Endothelial cell of umbilical vein (primary cell): Measurements from ENCODE around the gene LHX3. TPM values are rescaled to one million over a fixed set of nuclear protein-coding genes. Genes with fewer than 3 reads are reported as not detected.

Experiments
- BruUV-seq: library from RNA; stranded (reverse); fragments of 400-500 nt; replicated peaks from 2 replicates; lab custom pipeline; 2021; lab: Mats Ljungman, UMichigan
- CTCF ChIA-PET: fragments of 300-600, 350-600 bp; sonication (Branson Sonifier 250); formaldehyde crosslinking; loops from one replicate; lab custom pipeline; 2021; ENCODE audit warnings: antibody characterized with exemption, inconsistent platforms; lab: Charles Lee
- POLR2A ChIA-PET: fragments of 300-600, 350-600 bp; sonication (Branson Sonifier 250); formaldehyde crosslinking; loops from one replicate; lab custom pipeline; 2021; ENCODE audit warnings: antibody characterized with exemption, inconsistent platforms; lab: Charles Lee
- DNase-seq: peaks from one replicate; pipeline ENCODE4 v3.0.0-alpha.2; 2011; ENCODE audit warnings: low read depth, low spot score
- FAIRE-seq: peaks from 2 replicates; lab custom pipeline; 2011; peaks lifted over from hg19 to GRCh38; lab: Jason Lieb, UNC
- H2AFZ ChIP-seq: 2 replicates; pipeline ENCODE4 v1.6.0; 2012; ENCODE audit warnings: low read depth, low read length, control low read depth, inconsistent platforms
- H3K27ac ChIP-seq: 2 replicates; pipeline ENCODE4 v1.5.1; 2011; ENCODE audit warnings: low read depth, mild to moderate bottlenecking, control low read depth, low read length, moderate library complexity; ENCODE audit not compliant: insufficient read depth
- H3K27me3 ChIP-seq, 2 experiments: 2 replicates each; pipeline versions ENCODE4 v1.6.0 to v1.6.1; 2011; ENCODE audit warnings: low read length in 2 of 2, mixed read lengths in 1 of 2; ENCODE audit not compliant: control insufficient read depth in 2 of 2, insufficient read depth in 2 of 2
- H3K36me3 ChIP-seq, 2 experiments: 2 replicates in 1 of 2; 3 replicates in 1 of 2; pipeline ENCODE4 v1.5.1; 2011; ENCODE audit warnings: low read length in 2 of 2, mild to moderate bottlenecking in 1 of 2, moderate library complexity in 1 of 2; ENCODE audit not compliant: control insufficient read depth in 2 of 2, insufficient read depth in 2 of 2; ENCODE audit errors: extremely low read depth in 1 of 2
- H3K4me1 ChIP-seq: 3 replicates; pipeline ENCODE4 v1.5.1; 2011; ENCODE audit warnings: mild to moderate bottlenecking, low read length; ENCODE audit not compliant: control insufficient read depth, insufficient read depth; ENCODE audit errors: extremely low read depth
- H3K4me2 ChIP-seq: 2 replicates; pipeline ENCODE4 v1.6.1; 2011; ENCODE audit warnings: low read length, control low read depth, mixed read lengths; ENCODE audit not compliant: insufficient read depth
- H3K4me3 ChIP-seq, 3 experiments: fragments of 200-600 bp in 1 of 3; sonication (generic), shearing (Covaris generic) in 1 of 3; replicated peaks in 1 of 3; 2 replicates each; pipeline ENCODE4 v1.5.1; 2011 to 2016; ENCODE audit warnings: control low read depth in 3 of 3, low read length in 3 of 3, mild to moderate bottlenecking in 2 of 3, inconsistent platforms in 1 of 3, low read depth in 1 of 3, moderate library complexity in 1 of 3; ENCODE audit not compliant: insufficient read depth in 1 of 3
- H3K79me2 ChIP-seq: 2 replicates; pipeline ENCODE4 v1.6.0; 2012; ENCODE audit warnings: low read length, inconsistent platforms; ENCODE audit not compliant: control insufficient read depth, insufficient read depth
- H3K9ac ChIP-seq: replicated peaks from 2 replicates; pipeline ENCODE3; 2011; ENCODE audit warnings: low read length, control low read depth; ENCODE audit not compliant: insufficient read depth; ENCODE audit errors: extremely low read depth
- H3K9me1 ChIP-seq: replicated peaks from 3 replicates; pipeline ENCODE4 v1.6.0; 2011; ENCODE audit warnings: mild to moderate bottlenecking, low read length; ENCODE audit not compliant: control insufficient read depth, insufficient read depth; ENCODE audit errors: extremely low read depth
- H3K9me3 ChIP-seq: replicated peaks from 2 replicates; pipeline ENCODE4 v1.5.1; 2012; ENCODE audit warnings: low read length, inconsistent platforms; ENCODE audit not compliant: control insufficient read depth, insufficient read depth
- H4K20me1 ChIP-seq: replicated peaks from 2 replicates; pipeline ENCODE3; 2011; ENCODE audit warnings: mild to moderate bottlenecking, low read length; ENCODE audit not compliant: control insufficient read depth, insufficient read depth; ENCODE audit errors: extremely low read depth
- CTCF ChIP-seq, 2 donors: IDR thresholded peaks; 1 replicate in 1 of 2; 2 replicates in 1 of 2; pipeline ENCODE4 v1.5.1; 2011; ENCODE audit warnings: low read length in 2 of 2, mild to moderate bottlenecking in 2 of 2, moderate library complexity in 2 of 2, control low read depth in 1 of 2, inconsistent platforms in 1 of 2, low read depth in 1 of 2; ENCODE audit not compliant: insufficient read depth in 1 of 2; ENCODE audit errors: extremely low read depth in 1 of 2
- EZH2 ChIP-seq: IDR thresholded peaks from 2 replicates; pipeline ENCODE4 v1.6.1; 2012; ENCODE audit warnings: borderline replicate concordance, low read depth, mild to moderate bottlenecking, moderate library complexity, low read length, inconsistent platforms; ENCODE audit not compliant: severe bottlenecking
- FOS ChIP-seq: IDR thresholded peaks from 2 replicates; pipeline ENCODE4 v1.6.1; 2011; ENCODE audit warnings: mild to moderate bottlenecking, low read length, moderate library complexity, borderline replicate concordance; ENCODE audit not compliant: insufficient read depth
- GATA2 ChIP-seq: IDR thresholded peaks from 2 replicates; pipeline ENCODE4 v1.7.0; 2011; ENCODE audit warnings: low read depth, mild to moderate bottlenecking, moderate library complexity, mixed read lengths, low read length; ENCODE audit not compliant: insufficient read length, insufficient read depth
- JUN ChIP-seq: IDR thresholded peaks from 2 replicates; pipeline ENCODE4 v1.6.1; 2011; ENCODE audit warnings: borderline replicate concordance, low read depth; ENCODE audit not compliant: insufficient read length, insufficient read depth
- MAX ChIP-seq: IDR thresholded peaks from 2 replicates; pipeline ENCODE4 v1.6.1; 2011; ENCODE audit not compliant: insufficient read depth, insufficient read length
- MYC ChIP-seq: IDR thresholded peaks from one replicate; pipeline ENCODE4 v1.6.1; 2011; ENCODE audit warnings: mild to moderate bottlenecking, low read depth, low read length
- POLR2A ChIP-seq: IDR thresholded peaks from 2 replicates; pipeline ENCODE4 v1.6.1; 2012; ENCODE audit warnings: low read depth, mild to moderate bottlenecking, control low read depth, low read length
- POLR2AphosphoS5 ChIP-seq: IDR thresholded peaks from 2 replicates; pipeline ENCODE4 v1.6.1; 2012; ENCODE audit warnings: low read depth, mild to moderate bottlenecking, control low read depth, low read length, moderate library complexity; ENCODE audit not compliant: insufficient read depth
- dilution Hi-C: fragments of 300-500 bp; cut with MboI; formaldehyde crosslinking; loops from one replicate; pipeline ENCODE4 v1.15.0; 2019; ENCODE audit warnings: low sequenced_read_pairs; ENCODE audit not compliant: extremely low pct_ligation_motif_present
- intact Hi-C: fragments of 100-400 bp; cut with micrococcal nuclease; formaldehyde crosslinking; loops from one replicate; pipeline ENCODE4 v1.10.0; 2022
- polyA plus RNA-seq, 4 experiments: library from polyadenylated mRNA; depleted of rRNA in 3 of 4; stranded (reverse) in 3 of 4; unstranded in 1 of 4; fragments of >200 nt; gene quantifications; 2 replicates each; pipeline versions ENCODE4 v1.2.1 to v1.2.3, GENCODE V29; 2011 to 2012; ENCODE audit warnings: missing spikeins in 1 of 4
- total RNA-seq: library from RNA; stranded (reverse); gene quantifications from 2 replicates; pipeline ENCODE4 v1.2.3, GENCODE V29; 2021

LHX3 gene
- total and polyA plus RNA-seq, 2 donors (not counting 3 experiments of a cell fraction or from before 2014, with no cell fraction given) = not detected

GRCh38 chr9:136240941-136241340 is 36.0 kb upstream of the LHX3 start:
- Histone ChIP-seq H3K4me3 (no peak overlapping the region), H3K27ac (no peak overlapping the region), H3K9me3 (no peaks in the 10 kb centered on the region), H3K9me1 (no peaks in the 10 kb centered on the region), H3K79me2 (peaks cover 22% of the 10 kb centered on the region), H3K27me3 (no peaks in the 10 kb centered on the region), H3K9ac (no peak overlapping the region), H3K4me1 (peaks cover 9% of the 10 kb centered on the region), H2AFZ (no peak overlapping the region), H4K20me1 (no peaks in the 10 kb centered on the region), H3K36me3 (peaks cover 0 to 2% of the 10 kb centered on the region in 2 experiments), H3K4me2 (no peak overlapping the region)
- no peak for DNase-seq
- dilution Hi-C loops = no loop called here
- ChIA-PET POLR2A (no interaction called here), CTCF (interaction anchor here (1.4 kb wide), 1 partner anchor 9 kb away, joined by 4 read pairs; no protein-coding TSS in a partner anchor)
- no peak for FAIRE-seq
- no TSS peak for BruUV-seq
- no peak for TF ChIP-seq POLR2AphosphoS5
- no peak for TF ChIP-seq FOS
- TF ChIP-seq JUN = no peak
- TF ChIP-seq MYC = no peak
- no peak for TF ChIP-seq GATA2
- TF ChIP-seq CTCF (IDR thresholded peaks at IDR 0.05; ENCODE audit: extremely low read depth in 1 of 2, insufficient read depth in 1 of 2, low read depth in 1 of 2, low read length in 2 of 2) = no peak
- TF ChIP-seq EZH2 = no peak
- TF ChIP-seq POLR2A = no peak
- TF ChIP-seq MAX = no peak
- intact Hi-C loops = no loop called here
